ENCODE results near the gene ITGA1.

DNA sequence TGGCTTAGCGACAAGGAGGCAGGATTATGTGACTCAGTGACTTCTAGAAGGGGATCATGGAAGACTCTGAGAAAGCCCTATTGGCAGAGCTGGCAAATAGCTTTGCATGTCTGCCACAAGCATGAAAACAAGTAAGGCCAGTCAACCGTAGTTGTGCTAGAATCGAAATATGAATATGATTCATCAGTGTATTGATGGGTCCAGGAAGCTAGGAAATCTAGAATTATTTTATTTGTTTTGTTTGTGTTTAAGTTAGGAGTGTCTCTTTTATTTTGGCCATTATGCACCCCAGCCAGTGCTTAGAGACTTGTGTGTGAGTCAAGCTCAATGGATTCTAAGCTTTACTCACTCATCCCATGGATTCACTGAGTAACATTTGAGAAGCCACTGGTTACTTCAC, 197.6 kb downstream of the ITGA1 start:
- TF ChIP-seq, protein P1, sequence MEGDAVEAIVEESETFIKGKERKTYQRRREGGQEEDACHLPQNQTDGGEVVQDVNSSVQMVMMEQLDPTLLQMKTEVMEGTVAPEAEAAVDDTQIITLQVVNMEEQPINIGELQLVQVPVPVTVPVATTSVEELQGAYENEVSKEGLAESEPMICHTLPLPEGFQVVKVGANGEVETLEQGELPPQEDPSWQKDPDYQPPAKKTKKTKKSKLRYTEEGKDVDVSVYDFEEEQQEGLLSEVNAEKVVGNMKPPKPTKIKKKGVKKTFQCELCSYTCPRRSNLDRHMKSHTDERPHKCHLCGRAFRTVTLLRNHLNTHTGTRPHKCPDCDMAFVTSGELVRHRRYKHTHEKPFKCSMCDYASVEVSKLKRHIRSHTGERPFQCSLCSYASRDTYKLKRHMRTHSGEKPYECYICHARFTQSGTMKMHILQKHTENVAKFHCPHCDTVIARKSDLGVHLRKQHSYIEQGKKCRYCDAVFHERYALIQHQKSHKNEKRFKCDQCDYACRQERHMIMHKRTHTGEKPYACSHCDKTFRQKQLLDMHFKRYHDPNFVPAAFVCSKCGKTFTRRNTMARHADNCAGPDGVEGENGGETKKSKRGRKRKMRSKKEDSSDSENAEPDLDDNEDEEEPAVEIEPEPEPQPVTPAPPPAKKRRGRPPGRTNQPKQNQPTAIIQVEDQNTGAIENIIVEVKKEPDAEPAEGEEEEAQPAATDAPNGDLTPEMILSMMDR (IDR thresholded peaks at IDR 0.05; ENCODE audit: control extremely low read depth in 1 of 3, insufficient read depth in 1 of 3, low read depth in 1 of 3, low read length in 3 of 3): no peak
- TF ChIP-seq EP300 (IDR thresholded peaks at IDR 0.05; ENCODE audit: borderline replicate concordance in 1 of 2, low read depth in 2 of 2, low read length in 2 of 2) (no peak), POLR2A (IDR thresholded peaks at IDR 0.05; ENCODE audit: control extremely low read depth in 1 of 2, low read depth in 2 of 2, low read length in 2 of 2) (no peak)
